Hepatocyte (in vitro differentiated cells): ENCODE results near the gene RAB3GAP2.

Source experiments
- EZH2 ChIP-seq: fragments of 200-600 bp; sonication (generic); IDR thresholded peaks from 2 replicates; pipeline ENCODE4 v1.6.1; 2016; ENCODE audit warnings: antibody characterized with exemption, mild to moderate bottlenecking, borderline replicate concordance
- TF ChIP-seq, protein P1 (sequence below): fragments of 200-600 bp; sonication (generic); IDR thresholded peaks from 2 replicates; pipeline ENCODE4 v1.5.1; 2016; ENCODE audit warnings: antibody characterized with exemption, mild to moderate bottlenecking; ENCODE audit not compliant: poor library complexity

DNA sequence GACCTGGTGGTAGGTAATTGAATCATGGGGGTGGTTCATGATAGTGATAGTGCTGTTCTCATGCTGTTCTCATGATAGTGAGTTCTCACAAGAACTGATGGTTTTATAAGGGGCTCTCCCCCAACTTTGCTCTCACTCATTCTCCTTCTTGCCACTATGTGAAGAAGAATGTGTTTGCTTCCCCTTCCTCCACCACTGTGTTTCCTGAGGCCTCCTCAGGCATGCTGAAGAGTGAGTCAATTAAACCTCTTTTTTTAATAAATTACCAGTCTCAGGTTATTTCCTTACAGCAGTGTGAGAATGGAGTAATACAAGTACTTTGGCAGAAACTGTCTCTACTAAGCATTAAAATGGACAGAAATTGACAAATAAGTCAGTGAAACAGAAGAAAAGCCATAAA lies 21.6 kb downstream of the RAB3GAP2 start:
- TF ChIP-seq EZH2: no peak
- TF ChIP-seq, protein P1, sequence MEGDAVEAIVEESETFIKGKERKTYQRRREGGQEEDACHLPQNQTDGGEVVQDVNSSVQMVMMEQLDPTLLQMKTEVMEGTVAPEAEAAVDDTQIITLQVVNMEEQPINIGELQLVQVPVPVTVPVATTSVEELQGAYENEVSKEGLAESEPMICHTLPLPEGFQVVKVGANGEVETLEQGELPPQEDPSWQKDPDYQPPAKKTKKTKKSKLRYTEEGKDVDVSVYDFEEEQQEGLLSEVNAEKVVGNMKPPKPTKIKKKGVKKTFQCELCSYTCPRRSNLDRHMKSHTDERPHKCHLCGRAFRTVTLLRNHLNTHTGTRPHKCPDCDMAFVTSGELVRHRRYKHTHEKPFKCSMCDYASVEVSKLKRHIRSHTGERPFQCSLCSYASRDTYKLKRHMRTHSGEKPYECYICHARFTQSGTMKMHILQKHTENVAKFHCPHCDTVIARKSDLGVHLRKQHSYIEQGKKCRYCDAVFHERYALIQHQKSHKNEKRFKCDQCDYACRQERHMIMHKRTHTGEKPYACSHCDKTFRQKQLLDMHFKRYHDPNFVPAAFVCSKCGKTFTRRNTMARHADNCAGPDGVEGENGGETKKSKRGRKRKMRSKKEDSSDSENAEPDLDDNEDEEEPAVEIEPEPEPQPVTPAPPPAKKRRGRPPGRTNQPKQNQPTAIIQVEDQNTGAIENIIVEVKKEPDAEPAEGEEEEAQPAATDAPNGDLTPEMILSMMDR: no peak
